Activated CD8-positive, alpha-beta T cell treated with anti-CD3 and anti-CD28 coated beads for 36 hours (primary cell): Measurements from ENCODE around the gene PLCL1. TPM values are rescaled to one million over a fixed set of nuclear protein-coding genes. Genes with fewer than 3 reads are reported as not detected.

ENCODE experiments used
- ATAC-seq: fragments of 200-7000 bp; cut with Tn5 transposase; one replicate; pipeline ENCODE4 v1.10.0; 2021; ENCODE audit warnings: mild to moderate bottlenecking, moderate library complexity
- CTCF ChIA-PET: fragments of 350-600 bp; sonication (Branson Sonifier 250); formaldehyde crosslinking; loops from one replicate; lab custom pipeline; 2021; ENCODE audit warnings: antibody characterized with exemption; lab: Charles Lee
- POLR2A ChIA-PET: fragments of 350-600 bp; sonication (Branson Sonifier 250); formaldehyde crosslinking; loops from one replicate; lab custom pipeline; 2021; ENCODE audit warnings: antibody characterized with exemption; lab: Charles Lee
- DNase-seq: peaks from one replicate; pipeline ENCODE4 v3.0.0-alpha.2; 2020
- H3K27ac Mint-ChIP-seq: one replicate; pipeline ENCODE4 v1.8.0; 2021; ENCODE audit warnings: mild to moderate bottlenecking, mixed read lengths
- H3K27me3 Mint-ChIP-seq: one replicate; pipeline ENCODE4 v1.8.0; 2021; ENCODE audit warnings: mixed read lengths
- H3K36me3 Mint-ChIP-seq: one replicate; pipeline ENCODE4 v1.8.0; 2021; ENCODE audit warnings: low read depth, mixed read lengths
- H3K4me1 Mint-ChIP-seq: one replicate; pipeline ENCODE4 v1.8.0; 2021; ENCODE audit warnings: low read depth, mixed read lengths
- H3K4me3 Mint-ChIP-seq: one replicate; pipeline ENCODE4 v1.8.0; 2021; ENCODE audit warnings: mild to moderate bottlenecking, moderate library complexity, mixed read lengths
- H3K9me3 Mint-ChIP-seq: one replicate; pipeline ENCODE4 v1.8.0; 2021; ENCODE audit warnings: mixed read lengths
- intact Hi-C: fragments of 100-400 bp; cut with micrococcal nuclease; formaldehyde crosslinking; loops from one replicate; pipeline ENCODE4 v1.10.0; 2022
- total RNA-seq, 2 experiments: library from RNA; stranded (reverse); gene quantifications; one replicate each; pipeline ENCODE4 v1.2.3, GENCODE V29; 2021
- TF ChIP-seq, protein P1 (sequence below): fragments of 200-600 bp; IDR thresholded peaks from one replicate; pipeline ENCODE4 v1.8.0; 2022; ENCODE audit warnings: antibody characterized with exemption, mild to moderate bottlenecking

The PLCL1 gene
- total RNA-seq, 2 experiments from 2014 or later = 0.68 to 0.69 TPM

DNA sequence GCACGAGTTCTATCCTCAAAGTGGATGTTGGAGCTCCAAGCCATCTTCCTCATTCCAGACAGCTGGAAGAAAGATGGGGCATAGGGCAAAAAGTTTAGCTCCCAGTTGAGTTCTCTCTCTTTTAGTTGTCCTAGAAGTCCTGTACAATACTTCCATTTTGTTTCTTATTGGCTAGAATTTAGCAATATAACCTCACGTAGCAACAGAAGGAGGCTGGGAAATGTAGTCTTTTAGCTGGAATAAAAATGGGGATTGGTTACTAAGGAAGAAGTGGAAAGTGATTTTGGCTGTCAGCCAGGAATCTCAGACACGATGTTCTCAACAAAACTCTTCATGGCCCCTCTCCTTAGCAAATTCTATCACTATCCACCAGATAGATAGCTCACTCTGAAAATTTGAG, 79.9 kb downstream of the PLCL1 start:
- TF ChIP-seq, protein P1, sequence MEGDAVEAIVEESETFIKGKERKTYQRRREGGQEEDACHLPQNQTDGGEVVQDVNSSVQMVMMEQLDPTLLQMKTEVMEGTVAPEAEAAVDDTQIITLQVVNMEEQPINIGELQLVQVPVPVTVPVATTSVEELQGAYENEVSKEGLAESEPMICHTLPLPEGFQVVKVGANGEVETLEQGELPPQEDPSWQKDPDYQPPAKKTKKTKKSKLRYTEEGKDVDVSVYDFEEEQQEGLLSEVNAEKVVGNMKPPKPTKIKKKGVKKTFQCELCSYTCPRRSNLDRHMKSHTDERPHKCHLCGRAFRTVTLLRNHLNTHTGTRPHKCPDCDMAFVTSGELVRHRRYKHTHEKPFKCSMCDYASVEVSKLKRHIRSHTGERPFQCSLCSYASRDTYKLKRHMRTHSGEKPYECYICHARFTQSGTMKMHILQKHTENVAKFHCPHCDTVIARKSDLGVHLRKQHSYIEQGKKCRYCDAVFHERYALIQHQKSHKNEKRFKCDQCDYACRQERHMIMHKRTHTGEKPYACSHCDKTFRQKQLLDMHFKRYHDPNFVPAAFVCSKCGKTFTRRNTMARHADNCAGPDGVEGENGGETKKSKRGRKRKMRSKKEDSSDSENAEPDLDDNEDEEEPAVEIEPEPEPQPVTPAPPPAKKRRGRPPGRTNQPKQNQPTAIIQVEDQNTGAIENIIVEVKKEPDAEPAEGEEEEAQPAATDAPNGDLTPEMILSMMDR = no peak
- CTCF ChIA-PET = interaction anchor here (0.9 kb wide), 1 partner anchor 14 kb away, joined by 4 read pairs; no protein-coding TSS in a partner anchor
- intact Hi-C loops = no loop called here
- no peaks in the 10 kb centered on the region for H3K36me3 Mint-ChIP-seq
- peaks cover 15% of the 10 kb centered on the region for H3K4me1 Mint-ChIP-seq
- no peaks in the 10 kb centered on the region for H3K9me3 Mint-ChIP-seq
- DNase-seq (no peak), ATAC-seq (no peak)
- H3K27me3 Mint-ChIP-seq = no peaks in the 10 kb centered on the region
- POLR2A ChIA-PET = interaction anchor here (0.8 to 1.1 kb wide), 2 partner anchors 22 to 36 kb away, joined by 3 read pairs; no protein-coding TSS in a partner anchor
- no peak overlapping the region for H3K4me3 Mint-ChIP-seq
- no peak overlapping the region for H3K27ac Mint-ChIP-seq

DNA sequence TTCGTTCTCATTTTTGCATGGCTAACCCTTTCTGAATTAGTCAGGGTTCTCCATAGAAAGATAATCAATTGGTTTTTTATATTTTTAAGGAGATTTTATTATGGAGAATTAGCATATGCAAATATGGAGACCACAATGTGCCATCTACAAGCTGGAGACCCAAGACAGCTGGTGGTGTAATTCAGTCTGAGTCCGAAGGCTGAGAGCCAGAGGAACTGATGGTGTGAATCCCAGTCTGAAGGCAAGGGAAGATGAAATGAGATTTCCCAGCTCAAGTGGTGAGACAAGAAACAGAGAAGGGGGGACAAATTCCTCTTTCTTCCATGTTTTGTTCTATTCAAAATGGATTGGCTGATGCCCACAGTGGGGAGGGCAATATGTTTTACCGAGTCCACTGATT, 80.7 kb downstream of the PLCL1 start:
- Mint-ChIP-seq H3K9me3 (no peaks in the 10 kb centered on the region), H3K36me3 (no peaks in the 10 kb centered on the region), H3K27me3 (no peaks in the 10 kb centered on the region), H3K27ac (no peak overlapping the region), H3K4me3 (no peak overlapping the region), H3K4me1 (peaks cover 21% of the 10 kb centered on the region)
- intact Hi-C loops = no loop called here
- ChIA-PET CTCF (interaction anchor here (1.6 kb wide), 1 partner anchor 122 kb away, joined by 3 read pairs; no protein-coding TSS in a partner anchor), POLR2A (interaction anchor here (0.8 kb wide), 1 partner anchor 37 kb away, joined by 3 read pairs; no protein-coding TSS in a partner anchor)
- TF ChIP-seq, protein P1 = no peak
- ATAC-seq (no peak), DNase-seq (no peak)

- Mint-ChIP-seq H3K36me3 (no peaks in the 10 kb centered on the region), H3K4me3 (no peak overlapping the region), H3K27ac (no peak overlapping the region), H3K4me1 (peaks cover 21% of the 10 kb centered on the region), H3K27me3 (no peaks in the 10 kb centered on the region), H3K9me3 (no peaks in the 10 kb centered on the region)
- ChIA-PET CTCF (interaction anchor here (0.9 to 1.6 kb wide), 3 partner anchors 17 to 121 kb away, joined by 3 read pairs; no protein-coding TSS in a partner anchor), POLR2A (no interaction called here)
- TF ChIP-seq, protein P1 = no peak
- ATAC-seq (no peak), DNase-seq (no peak)
- intact Hi-C loops = no loop called here
Observed at GRCh38 chr2:197885587-197885986, 81.2 kb downstream of the PLCL1 start.

GRCh38 chr2:197888321-197888720, 83.9 kb downstream of the PLCL1 start:
- ChIA-PET POLR2A (interaction anchor here (1.2 to 2.0 kb wide), 2 partner anchors 8 to 10 kb away, joined by 3 to 5 read pairs; no protein-coding TSS in a partner anchor), CTCF (interaction anchor here (0.7 kb wide), 1 partner anchor 35 kb away, joined by 3 read pairs; no protein-coding TSS in a partner anchor)
- Mint-ChIP-seq H3K27ac (no peak overlapping the region), H3K9me3 (no peaks in the 10 kb centered on the region), H3K4me3 (no peak overlapping the region), H3K4me1 (peaks cover 37% of the 10 kb centered on the region), H3K36me3 (peaks cover 3% of the 10 kb centered on the region), H3K27me3 (no peaks in the 10 kb centered on the region)
- intact Hi-C loops = no loop called here
- peak; percentile 57 for ATAC-seq
- DNase-seq = peak; percentile 19
- TF ChIP-seq, protein P1 = no peak

DNA sequence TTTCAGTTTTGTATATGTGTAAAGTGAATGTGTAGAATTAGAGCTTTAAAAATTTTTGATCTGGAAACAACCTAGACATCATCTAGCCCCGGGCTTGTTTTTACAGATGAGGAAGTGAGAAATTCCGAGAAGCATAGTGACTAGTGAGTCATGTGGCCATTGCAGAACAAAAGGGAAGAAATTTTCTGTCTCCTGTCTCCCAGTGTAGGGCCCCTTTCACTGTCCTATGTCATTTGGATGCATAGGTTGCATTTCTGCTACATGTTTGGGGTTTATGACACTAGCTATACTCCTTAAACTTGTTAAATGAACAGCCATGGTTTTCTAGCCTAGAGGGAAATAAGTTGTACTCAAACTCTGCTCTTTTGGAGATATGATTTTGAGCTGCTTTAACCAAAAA, 84.6 kb downstream of the PLCL1 start:
- Mint-ChIP-seq H3K36me3 (peaks cover 3% of the 10 kb centered on the region), H3K4me3 (peak overlapping the region; percentile 20), H3K4me1 (peaks cover 39% of the 10 kb centered on the region), H3K27ac (peak overlapping the region; percentile 86), H3K9me3 (no peaks in the 10 kb centered on the region), H3K27me3 (no peaks in the 10 kb centered on the region)
- TF ChIP-seq, protein P1 = no peak
- peak; percentile 92 for ATAC-seq
- CTCF ChIA-PET = interaction anchor here (0.7 to 1.7 kb wide), 6 partner anchors 10 to 85 kb away, joined by 3 to 5 read pairs (median 3); partner anchors contain the start of gene PLCL1
- intact Hi-C loops = no loop called here
- peak; percentile 51 for DNase-seq
- POLR2A ChIA-PET = interaction anchor here (0.6 to 2.0 kb wide), 5 partner anchors 8 to 87 kb away, joined by 3 to 5 read pairs (median 3); no protein-coding TSS in a partner anchor
